GM18907 (cell line): ENCODE data around the gene IL2RG.

Experiments used
- ATAC-seq: cut with Tn5 transposase; IDR thresholded peaks from one replicate; pipeline ENCODE4 v1.9.1; 2021; ENCODE audit warnings: mild to moderate bottlenecking, moderate library complexity; ENCODE audit not compliant: unreplicated experiment

Gene IL2RG

DNA sequence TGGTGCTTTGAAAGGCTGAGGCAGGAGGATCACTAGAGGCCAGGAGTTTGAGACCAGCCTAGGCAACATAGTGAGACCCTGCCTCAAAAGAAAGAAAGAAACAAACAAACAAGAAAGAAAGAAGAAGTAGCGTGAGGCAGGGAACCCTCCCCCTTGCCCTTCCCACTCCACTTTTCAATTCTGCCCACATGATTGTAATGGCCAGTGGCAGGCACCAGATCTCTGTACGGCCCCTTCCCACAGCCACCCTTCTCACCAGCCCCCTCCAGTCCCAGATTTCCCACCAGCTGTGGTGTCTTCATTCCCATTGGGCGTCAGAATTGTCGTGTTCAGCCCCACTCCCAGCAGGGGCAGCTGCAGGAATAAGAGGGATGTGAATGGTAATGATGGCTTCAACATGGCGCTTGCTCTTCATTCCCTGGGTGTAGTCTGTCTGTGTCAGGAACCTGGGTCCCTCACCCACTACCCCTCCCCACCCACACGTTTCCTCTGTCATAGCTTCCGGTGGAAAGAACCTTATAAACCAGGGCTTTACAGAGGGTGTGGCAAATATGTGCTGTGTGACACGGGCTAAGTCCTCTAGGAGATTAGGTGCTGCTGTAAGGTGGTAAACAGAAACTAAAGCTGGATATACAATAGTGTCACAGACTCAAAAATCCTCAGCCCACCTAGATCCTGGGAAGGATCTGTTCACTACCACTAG is at the start of gene IL2RG:
Gene IL2RG (minus strand): TSS at position 437 of the 703 bp plus-strand sequence. CDS start 38 bp downstream, at position 399.
- peak; percentile 88 for ATAC-seq

DNA sequence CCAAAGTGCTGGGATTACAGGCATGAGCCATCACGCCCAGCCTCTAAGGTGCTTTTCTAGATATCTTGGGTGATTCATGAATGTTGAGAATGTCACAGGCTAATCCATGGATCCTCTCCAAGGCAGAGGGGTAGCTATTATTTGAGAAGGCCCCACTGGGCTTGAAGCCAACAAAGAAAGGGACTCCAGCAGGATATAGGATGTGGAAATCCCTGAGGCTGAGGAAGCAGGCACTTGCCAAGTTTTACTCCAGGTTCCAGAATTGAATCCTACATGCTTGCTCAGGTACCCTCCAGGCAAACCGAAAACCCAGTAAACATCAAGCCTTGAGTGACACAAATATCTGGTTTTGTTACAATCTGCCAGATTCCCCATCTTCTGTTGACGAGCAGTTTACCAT is 49.1 kb upstream of the IL2RG start:
- ATAC-seq: no peak

DNA sequence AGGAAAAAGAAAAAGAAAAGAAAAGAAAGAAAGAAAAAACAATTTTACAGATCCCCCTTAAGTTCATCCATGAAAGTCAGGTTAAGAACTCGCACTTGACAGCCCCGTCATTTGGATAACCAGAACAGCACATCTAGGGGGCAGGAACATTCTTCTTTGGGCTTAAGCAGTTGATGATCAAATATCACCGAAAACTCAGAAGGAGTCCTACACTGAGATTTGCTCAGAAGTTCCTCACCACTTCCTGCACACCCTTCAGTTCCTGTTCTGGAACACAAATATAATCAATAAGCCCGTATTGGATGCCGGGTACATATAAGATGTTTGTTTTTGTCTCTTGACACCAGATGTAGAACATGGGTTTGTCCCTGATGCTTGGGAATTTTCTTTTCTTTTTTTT is 48.0 kb upstream of the IL2RG start:
- ATAC-seq: no peak

DNA sequence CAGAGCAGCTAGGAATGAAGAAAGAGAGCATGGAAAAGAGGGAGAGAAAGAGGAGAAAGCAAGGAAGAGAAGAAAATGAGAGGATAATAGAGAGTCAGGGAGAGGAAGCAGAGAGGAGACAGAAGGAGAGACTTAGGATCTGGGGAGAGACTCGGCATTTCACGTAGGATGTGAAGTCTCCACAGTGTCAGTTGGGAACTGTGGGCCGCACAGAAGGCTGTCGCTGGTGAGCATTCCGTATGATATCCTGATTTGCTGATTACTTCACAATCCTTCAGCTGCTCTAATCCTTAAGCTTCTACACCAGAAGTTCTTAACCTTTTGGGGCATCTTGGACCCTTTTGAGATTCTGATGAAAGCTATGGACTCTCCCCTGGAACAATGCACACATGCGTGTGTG is 47.2 kb upstream of the IL2RG start:
- ATAC-seq: no peak

DNA sequence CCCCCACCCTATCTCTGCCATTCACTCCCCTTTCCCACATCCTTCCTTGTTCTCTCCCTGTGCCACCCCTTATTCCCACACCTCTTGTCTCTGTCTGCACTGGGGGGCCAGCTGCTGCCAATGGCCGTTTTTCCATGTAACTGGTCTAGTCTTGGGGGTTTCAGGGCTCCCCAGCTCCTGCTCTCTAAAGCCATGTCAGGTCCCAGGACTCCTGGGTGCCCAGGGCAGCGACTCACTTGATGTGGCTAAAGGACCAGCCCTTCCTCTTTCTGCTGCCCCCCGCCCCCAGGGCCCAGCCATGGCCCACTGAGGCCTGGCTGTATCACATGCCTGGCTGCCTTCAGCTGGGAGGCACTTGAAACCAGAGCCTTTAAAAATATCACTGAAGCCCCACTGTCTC is 43.3 kb upstream of the IL2RG start:
- no peak for ATAC-seq

DNA sequence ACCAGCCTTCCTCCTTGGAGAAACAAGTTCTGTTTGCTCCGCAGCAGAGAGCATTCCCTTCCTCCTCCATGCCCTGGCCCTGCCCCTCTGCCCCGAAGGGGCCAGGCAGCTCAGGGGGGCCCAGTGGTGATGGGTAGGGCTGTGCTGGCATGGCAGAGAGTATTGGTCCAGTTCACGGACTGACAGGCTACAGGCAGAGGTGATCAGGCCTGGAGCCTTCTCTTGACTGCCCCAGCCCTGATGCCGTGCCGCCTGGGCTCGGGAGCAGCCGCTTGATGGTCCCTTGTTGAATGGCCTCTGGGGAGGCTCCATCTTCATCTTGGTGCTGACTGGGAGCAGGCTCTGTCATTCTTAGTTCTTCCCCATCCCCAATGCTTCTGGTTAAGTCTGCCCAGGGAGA is 42.8 kb upstream of the IL2RG start:
- ATAC-seq: no peak

DNA sequence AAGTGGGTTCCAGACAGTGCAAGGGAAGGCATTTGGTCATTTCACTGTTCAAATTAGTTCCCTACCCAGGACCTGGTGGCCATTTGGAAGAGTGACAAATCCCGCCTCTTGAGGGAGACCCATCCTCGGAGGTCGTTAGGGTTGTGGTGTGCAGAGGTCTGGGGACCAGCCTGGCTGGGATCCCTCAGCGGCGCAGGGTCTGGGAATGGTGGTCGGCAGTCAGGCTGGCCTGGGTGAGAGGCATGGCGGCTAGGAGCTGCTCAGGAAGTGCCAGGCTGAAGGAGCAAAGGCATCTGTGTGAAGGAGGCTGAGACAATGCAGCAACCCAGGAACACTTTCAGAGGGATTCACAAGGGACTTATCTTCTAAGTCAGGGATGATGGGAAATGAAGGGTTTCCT is 40.0 kb upstream of the IL2RG start:
- no peak for ATAC-seq

DNA sequence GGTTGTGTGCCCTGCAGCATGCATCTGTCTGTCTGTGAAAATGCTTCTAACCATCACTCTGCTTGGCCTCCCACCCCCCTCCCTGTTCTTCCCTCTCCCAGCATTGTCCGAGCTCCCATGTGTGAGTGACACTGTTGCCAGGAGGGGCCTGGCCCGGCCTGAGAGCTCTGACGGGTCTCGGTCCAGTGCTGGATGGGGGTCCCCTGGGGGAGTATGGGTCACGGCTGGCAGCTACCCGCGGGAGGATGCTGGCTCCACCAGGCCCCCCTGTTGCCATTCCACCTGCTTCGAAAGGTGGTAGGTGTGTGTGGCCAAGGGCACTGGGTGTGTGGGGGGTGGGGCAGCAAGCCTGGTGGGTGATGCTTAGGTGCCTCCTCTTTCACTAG is 36.9 kb upstream of the IL2RG start:
- no peak for ATAC-seq

DNA sequence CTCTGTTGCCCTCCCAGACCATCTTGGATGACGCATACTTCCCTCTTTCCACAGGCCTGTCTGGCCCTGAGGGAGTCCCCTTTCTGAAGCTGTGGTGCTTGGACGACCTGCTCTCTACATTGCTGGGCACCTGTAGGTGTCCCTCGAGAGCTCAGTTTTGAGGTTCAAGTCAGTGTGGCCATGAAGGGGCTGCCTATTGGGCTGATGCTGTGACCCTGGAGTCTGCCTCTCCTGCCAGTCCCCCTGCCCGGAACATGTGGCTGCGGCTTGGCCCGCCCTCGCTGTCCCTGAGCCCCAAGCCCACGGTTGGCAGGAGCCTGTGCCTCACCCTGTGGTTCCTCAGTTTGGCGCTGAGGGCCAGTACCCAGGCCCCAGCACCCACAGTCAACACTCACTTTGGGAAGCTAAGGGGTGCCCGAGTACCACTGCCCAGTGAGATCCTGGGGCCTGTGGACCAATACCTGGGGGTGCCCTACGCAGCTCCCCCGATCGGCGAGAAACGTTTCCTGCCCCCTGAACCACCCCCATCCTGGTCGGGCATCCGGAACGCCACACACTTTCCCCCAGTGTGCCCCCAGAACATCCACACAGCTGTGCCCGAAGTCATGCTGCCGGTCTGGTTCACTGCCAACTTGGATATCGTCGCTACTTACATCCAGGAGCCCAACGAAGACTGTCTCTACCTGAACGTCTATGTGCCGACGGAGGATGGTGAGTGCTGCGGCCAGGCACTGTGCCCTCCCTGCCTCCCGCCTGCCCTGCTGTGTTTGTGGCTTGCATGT is 36.3 kb upstream of the IL2RG start:
- no peak for ATAC-seq

DNA sequence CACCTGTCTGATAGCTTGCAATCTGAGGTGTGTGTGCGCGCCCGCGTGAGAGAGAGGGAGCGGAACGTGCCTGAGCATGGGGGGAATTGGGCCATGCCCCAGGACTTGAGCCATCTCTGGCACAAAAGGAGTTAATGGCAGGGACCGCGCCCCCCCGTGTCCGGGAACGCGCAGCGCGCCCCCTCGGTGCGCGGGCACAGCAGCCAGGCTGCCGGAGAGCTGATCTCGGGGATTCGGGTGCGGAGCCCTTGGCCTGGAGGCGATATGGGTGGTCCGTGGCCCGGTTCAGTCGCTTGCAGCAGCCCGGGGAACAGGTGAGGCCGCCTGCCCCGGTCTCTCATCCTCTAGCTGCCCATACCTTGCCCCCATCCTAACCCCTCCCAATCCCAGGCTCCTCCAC is 33.3 kb upstream of the IL2RG start, which contains the start of gene NLGN3:
Gene NLGN3 (plus strand): TSS at position 191 of the 400 bp plus-strand sequence. CDS start 2,909 bp downstream, outside the sequence.
- ATAC-seq: no peak

DNA sequence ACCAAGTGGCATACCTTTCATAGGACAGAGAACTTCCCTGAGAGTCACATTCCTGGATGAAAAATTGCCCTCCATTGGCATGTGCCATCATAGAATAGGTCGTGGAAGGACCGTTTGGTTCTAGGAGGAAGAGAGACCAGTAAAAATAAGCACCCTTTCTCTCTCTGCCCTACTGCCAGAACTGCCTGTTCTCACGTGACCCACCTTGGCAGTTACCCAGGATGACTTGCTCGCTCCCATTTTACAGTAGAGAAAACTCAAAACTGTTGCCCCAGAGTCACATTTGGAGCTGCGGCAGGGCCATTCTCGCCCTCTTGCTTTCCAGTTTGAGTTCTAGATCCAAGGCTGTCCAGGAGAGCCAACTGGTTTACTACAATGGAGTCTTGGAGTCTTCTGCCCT is 32.1 kb upstream of the IL2RG start:
- ATAC-seq: no peak

DNA sequence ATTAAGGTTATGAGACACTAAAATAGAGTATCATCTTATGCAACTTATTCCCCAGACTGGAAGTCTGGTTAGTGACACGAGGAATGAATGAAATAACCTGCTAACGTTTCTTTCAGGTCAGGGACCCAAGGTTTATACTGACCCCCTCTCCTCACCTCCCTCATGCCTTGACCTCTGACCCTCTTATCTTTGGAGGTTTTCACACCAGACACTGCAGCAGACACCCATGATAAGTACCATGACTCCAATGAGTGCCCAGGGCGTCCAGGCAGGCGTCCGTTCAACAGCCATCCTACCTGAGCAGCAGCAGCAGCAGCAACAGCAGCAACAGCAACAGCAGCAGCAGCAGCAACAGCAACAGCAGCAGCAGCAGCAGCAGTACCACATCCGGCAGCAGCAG is 29.1 kb upstream of the IL2RG start:
- no peak for ATAC-seq

DNA sequence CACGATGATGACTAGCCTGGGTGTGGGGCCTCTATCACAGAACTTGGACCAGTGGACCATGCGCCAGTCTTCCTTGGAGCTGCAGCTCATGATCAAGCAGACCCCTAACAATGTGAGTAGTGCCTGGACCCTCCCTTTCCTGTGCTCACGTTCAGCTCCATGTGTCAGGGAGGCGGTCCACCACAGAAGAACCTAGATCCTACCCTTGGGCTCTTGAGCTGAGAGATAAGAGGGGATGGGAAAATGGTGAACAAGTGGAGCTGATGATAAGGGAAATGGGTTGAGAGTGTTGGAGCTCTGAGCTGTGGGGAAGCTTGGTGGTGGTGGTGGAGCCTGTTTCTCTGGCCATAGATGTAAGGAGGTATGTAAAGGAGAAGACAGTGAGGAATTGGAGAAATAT is 20.1 kb upstream of the IL2RG start:
- no peak for ATAC-seq

DNA sequence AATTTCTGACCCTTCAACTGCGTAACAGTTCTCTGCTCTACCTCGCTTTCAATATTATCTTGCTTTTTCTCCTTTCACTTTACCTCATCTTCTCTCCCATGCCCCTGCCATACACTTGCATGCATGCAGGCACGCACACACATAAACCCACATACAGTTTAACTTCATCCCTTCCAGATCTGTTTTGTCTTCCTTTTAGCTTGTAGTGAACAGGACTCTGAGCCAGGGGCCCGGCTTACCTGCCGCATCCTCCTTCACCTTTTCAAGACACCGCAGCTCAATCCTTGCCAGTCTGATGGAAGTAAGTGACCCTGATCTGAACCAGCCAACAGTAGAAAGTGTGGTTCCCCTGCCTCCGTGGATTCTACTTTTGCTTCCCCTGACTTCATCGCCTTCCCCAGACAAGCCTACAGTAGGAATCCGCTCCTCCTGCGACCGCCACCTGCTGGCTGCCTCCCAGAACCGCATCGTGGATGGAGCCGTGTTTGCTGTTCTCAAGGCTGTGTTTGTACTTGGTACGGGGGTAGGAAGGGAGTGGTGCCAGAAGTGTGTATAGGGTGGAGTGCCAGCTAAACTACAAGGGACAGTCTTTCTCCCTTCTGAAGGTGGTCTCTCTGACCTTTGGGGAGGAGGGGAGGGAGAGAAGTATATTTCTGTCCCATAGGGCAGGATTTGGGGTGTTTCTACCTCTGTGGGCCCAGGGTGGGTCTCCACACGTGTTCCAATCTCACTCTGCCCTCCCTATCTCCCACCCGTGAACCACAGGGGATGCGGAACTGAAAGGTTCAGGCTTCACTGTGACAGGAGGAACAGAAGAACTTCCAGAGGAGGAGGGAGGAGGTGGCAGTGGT is 17.8 kb upstream of the IL2RG start:
- peak; percentile 82 for ATAC-seq

DNA sequence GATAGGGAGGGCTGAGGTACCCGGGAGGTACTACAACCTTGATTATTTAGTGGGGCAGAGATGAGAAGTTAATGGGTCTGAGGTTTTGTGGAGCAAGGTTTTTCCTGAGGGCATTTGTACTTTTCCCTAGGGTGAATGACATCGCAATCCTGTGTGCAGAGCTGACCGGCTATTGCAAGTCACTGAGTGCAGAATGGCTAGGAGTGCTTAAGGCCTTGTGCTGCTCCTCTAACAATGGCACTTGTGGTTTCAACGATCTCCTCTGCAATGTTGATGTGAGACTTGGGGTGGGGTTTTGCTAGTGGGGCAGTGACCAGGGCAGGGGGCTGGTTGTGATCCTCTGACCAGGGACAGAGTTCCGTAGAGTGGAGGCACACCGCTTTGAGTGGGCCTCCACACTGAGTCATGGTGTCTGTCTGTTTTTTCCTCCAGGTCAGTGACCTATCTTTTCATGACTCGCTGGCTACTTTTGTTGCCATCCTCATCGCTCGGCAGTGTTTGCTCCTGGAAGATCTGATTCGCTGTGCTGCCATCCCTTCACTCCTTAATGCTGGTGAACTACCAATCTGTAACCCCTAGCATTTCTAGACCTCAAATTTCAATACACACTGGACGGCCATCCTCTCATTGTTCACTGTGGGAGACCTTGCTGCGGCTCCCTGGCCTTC is 16.9 kb upstream of the IL2RG start:
- ATAC-seq: no peak

DNA sequence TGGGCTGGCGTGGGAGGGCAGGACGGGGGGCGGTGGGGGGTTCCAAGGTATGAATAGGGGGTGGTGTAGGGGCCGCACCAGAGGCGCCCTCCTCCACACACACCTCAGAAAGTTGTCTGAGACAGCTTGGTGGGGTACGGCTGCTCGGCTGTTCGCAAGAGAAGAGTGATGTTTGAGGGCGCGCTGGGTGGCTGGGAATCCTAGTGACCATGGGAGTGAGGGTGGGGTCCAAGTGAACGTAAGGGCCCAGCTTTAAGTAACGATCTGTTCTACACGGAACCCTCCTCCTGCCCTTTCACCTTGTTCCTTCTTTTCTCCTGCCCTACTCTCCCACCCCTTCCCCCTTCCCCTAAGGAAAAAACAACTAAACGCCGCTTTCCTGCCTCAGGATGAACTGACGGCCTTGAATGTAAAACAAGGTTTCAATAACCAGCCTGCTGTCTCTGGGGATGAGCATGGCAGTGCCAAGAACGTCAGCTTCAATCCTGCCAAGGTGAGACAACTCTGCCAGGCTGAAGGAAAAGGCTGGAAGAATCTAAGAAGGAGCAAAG is 7.7 kb upstream of the IL2RG start:
- peak; percentile 25 for ATAC-seq

DNA sequence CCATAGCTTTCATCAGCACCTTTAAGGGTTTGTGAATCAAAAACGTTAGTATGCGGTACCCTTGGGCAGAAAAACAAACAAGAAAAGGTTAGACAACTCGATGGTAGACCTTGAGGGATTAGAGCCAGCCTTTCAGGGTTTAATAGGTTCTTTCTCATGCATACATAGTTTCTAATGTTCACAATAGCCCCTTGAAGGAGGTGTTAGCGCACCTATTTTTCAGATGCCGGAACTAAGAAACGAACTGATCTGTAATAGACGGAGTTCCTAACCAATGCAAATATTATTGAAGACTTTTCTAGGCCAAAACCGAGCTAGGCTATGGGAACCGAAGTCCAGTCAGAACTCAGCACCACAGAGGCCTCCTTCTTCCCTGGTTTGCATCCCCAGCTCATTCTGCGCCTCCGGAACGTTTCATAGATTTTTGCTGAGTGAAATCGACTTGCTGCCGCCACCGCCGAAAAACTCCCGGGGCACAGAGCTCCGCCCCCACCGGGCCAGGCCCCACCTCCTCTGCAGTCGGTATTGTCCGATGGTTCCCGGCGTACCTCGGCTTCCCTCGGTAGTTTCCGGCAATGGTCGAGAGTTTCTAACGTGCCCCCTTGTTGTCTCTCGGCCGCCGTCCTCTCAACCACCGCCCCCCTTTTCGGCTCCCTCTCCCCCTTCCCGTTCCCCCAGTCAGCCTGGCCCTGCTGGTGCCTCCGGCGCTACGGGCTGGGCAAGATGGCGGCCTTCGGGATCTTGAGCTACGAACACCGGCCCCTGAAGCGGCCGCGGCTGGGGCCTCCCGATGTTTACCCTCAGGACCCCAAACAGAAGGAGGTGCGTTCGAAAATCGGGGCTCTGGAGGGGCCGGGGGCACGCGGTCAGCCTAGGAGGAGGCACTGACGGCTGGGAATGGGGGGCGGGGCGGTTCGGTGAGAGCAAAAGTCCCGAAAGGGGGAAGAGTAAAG is 6.9 kb upstream of the IL2RG start, which contains the start of gene MED12:
Gene MED12 (plus strand): TSS at position 565 of the 953 bp plus-strand sequence. CDS start 159 bp downstream, at position 724.
- ATAC-seq: peak; percentile 91

DNA sequence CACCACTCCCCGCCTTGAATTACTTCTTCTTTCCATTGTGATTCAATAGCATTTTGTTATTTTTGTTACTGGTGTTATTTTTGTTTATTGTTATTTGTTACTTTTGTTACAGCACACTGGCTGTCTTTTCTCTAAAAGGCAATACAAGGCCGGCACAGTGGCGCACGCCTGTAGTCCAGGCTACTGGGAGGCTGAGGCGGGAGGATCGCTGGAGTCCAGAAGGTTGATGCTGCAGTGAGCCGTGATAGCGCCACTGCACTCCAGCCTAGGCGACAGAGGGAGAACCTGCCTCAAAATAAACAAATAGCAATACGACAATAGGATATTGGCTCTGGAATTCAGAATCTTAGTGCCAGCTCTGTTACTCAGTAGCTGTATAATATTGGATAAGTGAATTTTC is 6.0 kb upstream of the IL2RG start:
- ATAC-seq: no peak

DNA sequence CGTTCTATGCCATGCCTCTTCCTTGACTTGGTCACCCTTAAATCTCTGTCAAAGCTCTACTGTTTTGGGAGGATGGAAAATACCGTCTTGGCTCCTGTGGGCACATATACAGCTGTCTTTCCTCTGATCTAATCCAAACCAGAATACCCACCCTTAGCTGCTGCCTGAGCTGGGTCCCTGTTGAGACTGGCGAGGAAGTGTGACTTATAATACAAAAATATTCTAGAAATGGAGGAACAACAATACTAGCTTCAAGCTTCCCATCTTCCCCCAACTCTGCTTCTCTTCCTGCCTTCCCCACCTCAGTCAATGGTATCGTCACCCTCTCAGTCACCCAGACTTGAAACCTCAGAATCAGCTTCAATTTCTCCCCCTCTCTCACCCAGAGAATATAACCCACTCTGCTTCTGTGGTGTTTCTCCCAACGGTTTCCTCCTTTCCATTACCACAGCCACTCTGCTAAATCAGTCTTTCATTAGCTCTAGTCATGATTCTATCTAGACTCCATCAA is 599 bp upstream of the IL2RG start:
- ATAC-seq: peak; percentile 29
